Neural progenitor cell (in vitro differentiated cells): ENCODE data around the gene ALG12.

Experiments
- CTCF ChIP-seq: fragments of 200-600 bp; sonication (generic); IDR thresholded peaks from 2 replicates; pipeline ENCODE4 v1.5.1; 2017; ENCODE audit warnings: antibody characterized with exemption, mild to moderate bottlenecking
- EZH2 ChIP-seq: fragments of 200-600 bp; sonication (generic); IDR thresholded peaks from 2 replicates; pipeline ENCODE4 v1.6.1; 2017; ENCODE audit warnings: antibody characterized with exemption, mild to moderate bottlenecking, moderate library complexity
- EZH2phosphoT487 ChIP-seq: fragments of 200-600 bp; sonication (generic); IDR thresholded peaks from 2 replicates; pipeline ENCODE4 v1.6.1; 2017; ENCODE audit warnings: antibody characterized with exemption

GRCh38 chr22:49925525-49926128 is 7.4 kb upstream of the ALG12 start:
- TF ChIP-seq CTCF (no peak), EZH2phosphoT487 (no peak), EZH2 (no peak)
